ENCODE data around the gene MEGF10. TPM values are rescaled to one million over a fixed set of nuclear protein-coding genes. Genes with fewer than 3 reads are reported as not detected.

MEGF10 gene
- total RNA-seq, 1 donor from 2014 or later, result 0.69 TPM

GRCh38 chr5:127326976-127327755 lies 36.6 kb downstream of the MEGF10 start:
- H3K27ac Mint-ChIP-seq (ENCODE audit: unreplicated experiment), result no peak overlapping the region
- H3K36me3 Mint-ChIP-seq (ENCODE audit: unreplicated experiment), result no peaks in the 10 kb centered on the region
- H3K27me3 Mint-ChIP-seq (ENCODE audit: unreplicated experiment), result no peaks in the 10 kb centered on the region
- DNase-seq, result no peak
- peaks cover 4% of the 10 kb centered on the region for H3K4me1 Mint-ChIP-seq (ENCODE audit: low read depth, unreplicated experiment)
- TF ChIP-seq CTCF (IDR thresholded peaks at IDR 0.05; ENCODE audit: partially characterized antibody, unreplicated experiment), result no peak
- peaks cover 1% of the 10 kb centered on the region for H3K9me3 Mint-ChIP-seq (ENCODE audit: unreplicated experiment)
- H3K4me3 Mint-ChIP-seq (ENCODE audit: unreplicated experiment), result no peak overlapping the region

- TF ChIP-seq CTCF (IDR thresholded peaks at IDR 0.05; ENCODE audit: partially characterized antibody, unreplicated experiment), result no peak
- no peaks in the 10 kb centered on the region for H3K9me3 Mint-ChIP-seq (ENCODE audit: unreplicated experiment)
- H3K27me3 Mint-ChIP-seq (ENCODE audit: unreplicated experiment), result no peaks in the 10 kb centered on the region
- DNase-seq, result no peak
- H3K4me1 Mint-ChIP-seq (ENCODE audit: low read depth, unreplicated experiment), result no peaks in the 10 kb centered on the region
- no peak overlapping the region for H3K4me3 Mint-ChIP-seq (ENCODE audit: unreplicated experiment)
- no peaks in the 10 kb centered on the region for H3K36me3 Mint-ChIP-seq (ENCODE audit: unreplicated experiment)
- no peak overlapping the region for H3K27ac Mint-ChIP-seq (ENCODE audit: unreplicated experiment)
These were observed 39.5 kb downstream of the MEGF10 start for GRCh38 chr5:127330116-127330515.

- Mint-ChIP-seq H3K9me3 (ENCODE audit: unreplicated experiment) (no peaks in the 10 kb centered on the region), H3K27me3 (ENCODE audit: unreplicated experiment) (no peaks in the 10 kb centered on the region), H3K36me3 (ENCODE audit: unreplicated experiment) (no peaks in the 10 kb centered on the region), H3K4me3 (ENCODE audit: unreplicated experiment) (no peak overlapping the region), H3K27ac (ENCODE audit: unreplicated experiment) (no peak overlapping the region), H3K4me1 (ENCODE audit: low read depth, unreplicated experiment) (no peaks in the 10 kb centered on the region)
- no peak for TF ChIP-seq CTCF (IDR thresholded peaks at IDR 0.05; ENCODE audit: partially characterized antibody, unreplicated experiment)
- DNase-seq, result no peak
These were observed 41.5 kb downstream of the MEGF10 start for GRCh38 chr5:127331890-127332649.

GRCh38 chr5:127333483-127333882 lies 42.9 kb downstream of the MEGF10 start:
- Mint-ChIP-seq H3K27me3 (ENCODE audit: unreplicated experiment) (no peaks in the 10 kb centered on the region), H3K4me1 (ENCODE audit: low read depth, unreplicated experiment) (peaks cover under 1% of the 10 kb centered on the region), H3K36me3 (ENCODE audit: unreplicated experiment) (no peaks in the 10 kb centered on the region), H3K4me3 (ENCODE audit: unreplicated experiment) (no peak overlapping the region), H3K9me3 (ENCODE audit: unreplicated experiment) (no peaks in the 10 kb centered on the region), H3K27ac (ENCODE audit: unreplicated experiment) (no peak overlapping the region)
- no peak for TF ChIP-seq CTCF (IDR thresholded peaks at IDR 0.05; ENCODE audit: partially characterized antibody, unreplicated experiment)
- no peak for DNase-seq

GRCh38 chr5:127335381-127335780 lies 44.8 kb downstream of the MEGF10 start:
- Mint-ChIP-seq H3K27ac (ENCODE audit: unreplicated experiment) (no peak overlapping the region), H3K9me3 (ENCODE audit: unreplicated experiment) (no peaks in the 10 kb centered on the region), H3K36me3 (ENCODE audit: unreplicated experiment) (no peaks in the 10 kb centered on the region), H3K27me3 (ENCODE audit: unreplicated experiment) (no peaks in the 10 kb centered on the region), H3K4me1 (ENCODE audit: low read depth, unreplicated experiment) (peaks cover 3% of the 10 kb centered on the region), H3K4me3 (ENCODE audit: unreplicated experiment) (no peak overlapping the region)
- no peak for TF ChIP-seq CTCF (IDR thresholded peaks at IDR 0.05; ENCODE audit: partially characterized antibody, unreplicated experiment)
- DNase-seq, result no peak

Measured in glutamatergic neuron (in vitro differentiated cells).